ENCODE measurements around the gene MITF. TPM values are rescaled to one million over a fixed set of nuclear protein-coding genes. Genes with fewer than 3 reads are reported as not detected.

MITF gene
- total and polyA plus RNA-seq, 4 donors = 0.91 to 2.9 (median 2.3) TPM

GRCh38 chr3:69848113-69848512, 108.8 kb downstream of the MITF start:
- TF ChIP-seq HNF4A (conservative IDR thresholded peaks at IDR 0.05) (no peak), CTCF (IDR thresholded peaks at IDR 0.05; ENCODE audit: low read depth, low read length, missing input control) (no peak), GABPA (IDR thresholded peaks at IDR 0.05 in 1 of 2, conservative IDR thresholded peaks at IDR 0.05 in 1 of 2) (no peak), EGR1 (IDR thresholded peaks at IDR 0.05; ENCODE audit: low read depth in 2 of 2) (no peak), JUND (IDR thresholded peaks at IDR 0.05) (no peak), ZBTB33 (IDR thresholded peaks at IDR 0.05) (no peak), FOXA1 (IDR thresholded peaks at IDR 0.05) (no peak), RXRA (IDR thresholded peaks at IDR 0.05) (no peak), SP1 (IDR thresholded peaks at IDR 0.05) (no peak), NR2F2 (IDR thresholded peaks at IDR 0.05) (no peak)
- H3K9me3 ChIP-seq (ENCODE audit: control insufficient read depth in 4 of 4, low read length in 3 of 4) = no peaks in the 10 kb centered on the region
- no peak for DNase-seq (ENCODE audit: low spot score)
- no peaks in the 10 kb centered on the region for H3K27me3 ChIP-seq (ENCODE audit: control insufficient read depth in 4 of 4, insufficient read depth in 4 of 4, low read length in 3 of 4)
- H3K4me3 ChIP-seq (ENCODE audit: low read depth in 1 of 3, low read length in 3 of 3) = no peak overlapping the region
- no peak overlapping the region for H3K9ac ChIP-seq (ENCODE audit: low read depth in 1 of 2, low read length in 2 of 2)
- H3K4me1 ChIP-seq (ENCODE audit: control insufficient read depth in 4 of 4, insufficient read depth in 4 of 4, low read length in 3 of 4) = no peaks in the 10 kb centered on the region
- H3K27ac ChIP-seq (ENCODE audit: low read depth in 1 of 2, low read length in 2 of 2) = no peak overlapping the region
- H3K36me3 ChIP-seq (ENCODE audit: control insufficient read depth in 4 of 4, insufficient read depth in 3 of 4, low read depth in 1 of 4, low read length in 3 of 4) = no peaks in the 10 kb centered on the region
- 73% methylated on average over 3 of the region's 3 CpGs for WGBS

- Histone ChIP-seq H3K9ac (ENCODE audit: low read depth in 1 of 2, low read length in 2 of 2) (no peak overlapping the region), H3K27me3 (ENCODE audit: control insufficient read depth in 4 of 4, insufficient read depth in 4 of 4, low read length in 3 of 4) (no peaks in the 10 kb centered on the region), H3K4me3 (ENCODE audit: low read depth in 1 of 3, low read length in 3 of 3) (no peak overlapping the region), H3K9me3 (ENCODE audit: control insufficient read depth in 4 of 4, low read length in 3 of 4) (no peaks in the 10 kb centered on the region), H3K27ac (ENCODE audit: low read depth in 1 of 2, low read length in 2 of 2) (no peak overlapping the region), H3K4me1 (ENCODE audit: control insufficient read depth in 4 of 4, insufficient read depth in 4 of 4, low read length in 3 of 4) (no peaks in the 10 kb centered on the region), H3K36me3 (ENCODE audit: control insufficient read depth in 4 of 4, insufficient read depth in 3 of 4, low read depth in 1 of 4, low read length in 3 of 4) (no peaks in the 10 kb centered on the region)
- DNase-seq (ENCODE audit: low spot score) = no peak
- TF ChIP-seq YY1 (IDR thresholded peaks at IDR 0.05) (no peak), FOXA1 (IDR thresholded peaks at IDR 0.05) (no peak), ZBTB33 (IDR thresholded peaks at IDR 0.05) (no peak), RXRA (IDR thresholded peaks at IDR 0.05) (no peak), GABPA (IDR thresholded peaks at IDR 0.05 in 1 of 2, conservative IDR thresholded peaks at IDR 0.05 in 1 of 2) (no peak), EGR1 (IDR thresholded peaks at IDR 0.05; ENCODE audit: low read depth in 2 of 2) (no peak), TAF1 (conservative IDR thresholded peaks at IDR 0.05) (no peak), JUND (IDR thresholded peaks at IDR 0.05) (no peak), NR2F2 (IDR thresholded peaks at IDR 0.05) (no peak), SP1 (IDR thresholded peaks at IDR 0.05) (no peak), REST (IDR thresholded peaks at IDR 0.05) (no peak), HNF4G (IDR thresholded peaks at IDR 0.05) (no peak), HNF4A (conservative IDR thresholded peaks at IDR 0.05) (no peak)
These were observed 111.6 kb downstream of the MITF start for GRCh38 chr3:69850849-69851248.
